Inflammatory macrophage treated with lipopolysaccharide for 4 hours (primary cell): ENCODE data around the gene TPSD1.
A peak's percentile ranks its signal among the peaks of the same experiment; 100 is the strongest.
"Not testable (repeated sequence)": the region's sequence is repeated elsewhere in the genome, so short reads cannot be mapped to it uniquely, and the experiment has no call there.

Experiments used
- DNase-seq: peaks from one replicate; pipeline ENCODE4 v3.0.0-alpha.2; 2020

Gene TPSD1

DNA sequence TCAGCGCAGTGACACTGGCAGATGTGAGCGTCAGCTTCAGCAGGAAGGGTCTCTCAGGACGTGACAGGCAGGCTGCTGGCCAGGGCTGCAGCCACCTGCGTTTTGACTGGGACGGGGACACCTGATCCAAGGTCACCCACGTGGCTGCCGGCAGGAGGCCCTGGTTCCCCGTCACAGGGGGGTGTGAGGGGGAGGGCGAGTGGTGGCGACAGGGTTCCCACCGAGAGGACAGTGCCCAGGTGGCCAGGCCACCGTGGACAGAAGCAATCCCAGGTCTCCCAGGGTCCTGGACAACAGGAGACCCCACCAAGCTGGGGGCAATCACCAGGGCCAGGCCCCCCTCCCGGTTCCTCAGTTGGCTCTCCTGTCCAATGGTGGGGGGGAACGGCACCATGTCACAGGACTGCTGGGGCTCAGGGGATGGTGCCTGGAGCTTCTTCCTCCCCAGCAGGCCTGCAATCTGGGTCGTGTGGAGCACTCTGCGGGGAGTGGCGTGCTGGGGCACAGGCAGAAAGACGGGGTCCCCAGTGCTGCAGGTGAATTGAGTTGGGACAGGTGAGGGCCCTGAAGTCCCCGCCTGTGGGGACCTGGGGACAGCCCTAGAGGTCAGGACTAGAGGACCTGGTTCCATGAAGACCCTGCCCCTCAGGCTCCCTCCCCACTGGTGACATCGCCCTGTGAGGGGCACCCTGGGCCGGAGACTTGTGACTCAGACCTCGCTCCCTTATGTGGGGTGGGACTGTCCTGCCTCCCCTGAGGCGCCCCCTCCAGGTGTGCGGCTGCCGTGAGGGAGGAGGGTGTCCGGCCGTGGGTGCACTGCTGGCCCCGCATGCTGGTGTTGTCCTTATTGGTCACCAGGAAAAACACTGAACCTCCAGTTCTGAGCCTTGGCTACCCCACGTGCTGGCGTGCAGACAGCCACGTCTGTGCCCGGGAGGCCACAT lies 11.7 kb upstream of the TPSD1 start:
- DNase-seq, result not testable (repeated sequence)

- peak; percentile 23 for DNase-seq
Measured at GRCh38 chr16:1244881-1245280, 11.0 kb upstream of the TPSD1 start.

GRCh38 chr16:1245452-1246020 lies 10.3 kb upstream of the TPSD1 start:
- no peak for DNase-seq

DNA sequence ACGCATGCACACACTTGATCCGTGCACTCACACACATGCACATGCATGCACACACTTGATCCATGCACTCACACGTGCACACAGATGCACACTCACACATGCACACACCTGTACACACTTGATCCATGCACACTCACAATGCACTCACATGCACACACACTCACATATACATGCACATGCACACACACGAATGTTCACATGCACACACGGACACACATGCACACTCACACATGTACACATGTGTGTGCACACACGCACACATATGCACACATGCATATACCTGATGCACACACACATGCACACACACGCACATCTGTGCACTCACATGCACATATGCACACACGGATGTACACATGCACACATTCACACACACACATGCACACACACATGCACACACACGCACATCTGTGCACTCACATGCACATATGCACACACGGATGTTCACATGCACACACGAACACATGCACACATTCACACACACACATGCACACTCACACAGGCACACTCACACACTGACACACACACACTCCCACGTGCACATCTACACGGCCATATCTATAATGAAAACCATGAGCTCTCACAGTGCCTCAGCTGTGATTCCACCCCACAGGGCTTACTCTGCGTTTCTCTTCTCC lies 7.8 kb upstream of the TPSD1 start:
- DNase-seq, result not testable (repeated sequence)

- DNase-seq, result not testable (repeated sequence)
Measured at GRCh38 chr16:1249031-1249755, 6.7 kb upstream of the TPSD1 start.

DNA sequence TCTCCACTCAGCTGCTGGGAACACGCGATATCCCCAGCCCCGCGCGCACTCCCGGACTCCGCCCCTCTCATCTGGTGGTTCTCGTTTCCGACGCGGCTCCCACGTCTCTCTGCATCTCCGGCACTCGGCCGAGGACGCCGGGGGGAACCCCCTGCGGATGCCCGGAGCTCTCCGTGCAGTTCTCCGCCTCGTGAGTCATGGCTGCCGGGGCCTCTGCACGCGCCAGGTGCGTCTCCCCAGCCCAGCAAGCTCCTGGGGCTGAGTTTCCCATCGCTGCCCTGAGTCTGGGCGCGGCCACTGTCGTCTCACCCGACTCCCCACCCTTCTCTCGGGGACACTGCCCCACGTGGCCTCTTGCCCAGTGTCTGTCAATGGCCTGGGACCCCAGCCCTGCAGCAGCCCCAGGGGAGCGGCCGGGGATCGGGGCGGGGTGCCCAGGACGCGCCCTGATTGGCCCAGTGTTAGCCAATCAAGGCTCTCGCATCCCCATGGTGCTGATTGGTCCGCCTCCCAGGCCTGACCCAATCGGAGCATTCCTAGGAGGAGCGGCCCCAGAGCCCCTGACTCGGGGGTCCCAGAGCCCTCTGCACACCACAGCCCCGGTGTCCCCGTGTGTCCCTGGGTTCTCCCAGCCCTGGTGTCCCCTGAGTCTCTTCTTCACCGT lies 2.0 kb upstream of the TPSD1 start:
- not testable (repeated sequence) for DNase-seq

- DNase-seq, result not testable (repeated sequence)
Measured at GRCh38 chr16:1254821-1255220, 1.0 kb upstream of the TPSD1 start.

GRCh38 chr16:1256296-1256873 lies 516 bp downstream of the TPSD1 start:
- not testable (repeated sequence) for DNase-seq

- no peak for DNase-seq
Measured at GRCh38 chr16:1256874-1257322, 1.0 kb downstream of the TPSD1 start.

- DNase-seq, result no peak
Measured at GRCh38 chr16:1257561-1258224, 1.8 kb downstream of the TPSD1 start.

DNA sequence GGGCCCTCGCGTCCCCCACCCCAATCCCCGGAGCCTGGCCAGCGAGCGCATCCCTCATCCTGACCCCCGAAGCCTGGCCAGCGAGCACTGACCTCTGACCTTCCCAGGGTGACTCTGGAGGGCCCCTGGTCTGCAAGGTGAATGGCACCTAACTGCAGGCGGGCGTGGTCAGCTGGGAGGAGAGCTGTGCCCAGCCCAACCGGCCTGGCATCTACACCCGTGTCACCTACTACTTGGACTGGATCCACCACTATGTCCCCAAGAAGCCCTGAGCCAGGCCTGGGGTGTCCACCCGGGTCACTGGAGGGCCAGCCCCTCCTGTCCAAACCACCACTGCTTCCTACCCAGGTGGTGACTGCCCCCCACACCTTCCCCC lies 2.3 kb downstream of the TPSD1 start:
- no peak for DNase-seq

- no peak for DNase-seq
Measured at GRCh38 chr16:1258906-1259759, 3.3 kb downstream of the TPSD1 start.

- no peak for DNase-seq
Measured at GRCh38 chr16:1259760-1260068, 3.8 kb downstream of the TPSD1 start.

DNA sequence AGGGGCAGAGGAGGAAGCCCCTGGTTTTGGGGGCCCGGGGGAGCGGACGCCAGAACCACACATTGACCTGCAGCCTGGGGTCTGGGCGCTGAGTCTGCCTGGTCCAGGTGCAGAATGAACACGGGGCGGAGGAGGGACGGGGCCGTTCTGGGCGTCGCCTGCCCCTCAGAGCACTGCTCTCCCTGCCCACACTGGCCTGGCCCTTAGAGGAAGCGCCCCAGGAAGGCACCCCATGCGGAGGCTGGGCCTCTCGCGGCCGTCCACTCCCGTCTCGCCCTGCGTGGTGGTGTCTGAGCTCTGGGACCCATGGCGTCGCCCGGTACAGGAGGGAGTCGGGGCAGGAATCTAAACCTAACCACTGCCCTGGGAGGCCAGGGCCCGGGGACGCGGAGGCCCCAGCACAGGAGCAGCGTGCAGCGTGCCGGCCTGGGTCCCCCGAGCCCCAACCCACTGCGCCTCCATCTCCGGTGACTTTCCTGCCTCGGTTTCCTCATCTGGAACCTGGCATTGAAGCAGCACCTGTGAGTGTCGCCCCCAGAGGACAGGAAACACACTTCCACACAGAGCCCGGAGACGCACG lies 4.3 kb downstream of the TPSD1 start:
- no peak for DNase-seq

- DNase-seq, result no peak
Measured at GRCh38 chr16:1261131-1261892, 5.4 kb downstream of the TPSD1 start.

- DNase-seq, result no peak
Measured at GRCh38 chr16:1262210-1262845, 6.5 kb downstream of the TPSD1 start.

- DNase-seq, result no peak
Measured at GRCh38 chr16:1262846-1263221, 7.0 kb downstream of the TPSD1 start.

DNA sequence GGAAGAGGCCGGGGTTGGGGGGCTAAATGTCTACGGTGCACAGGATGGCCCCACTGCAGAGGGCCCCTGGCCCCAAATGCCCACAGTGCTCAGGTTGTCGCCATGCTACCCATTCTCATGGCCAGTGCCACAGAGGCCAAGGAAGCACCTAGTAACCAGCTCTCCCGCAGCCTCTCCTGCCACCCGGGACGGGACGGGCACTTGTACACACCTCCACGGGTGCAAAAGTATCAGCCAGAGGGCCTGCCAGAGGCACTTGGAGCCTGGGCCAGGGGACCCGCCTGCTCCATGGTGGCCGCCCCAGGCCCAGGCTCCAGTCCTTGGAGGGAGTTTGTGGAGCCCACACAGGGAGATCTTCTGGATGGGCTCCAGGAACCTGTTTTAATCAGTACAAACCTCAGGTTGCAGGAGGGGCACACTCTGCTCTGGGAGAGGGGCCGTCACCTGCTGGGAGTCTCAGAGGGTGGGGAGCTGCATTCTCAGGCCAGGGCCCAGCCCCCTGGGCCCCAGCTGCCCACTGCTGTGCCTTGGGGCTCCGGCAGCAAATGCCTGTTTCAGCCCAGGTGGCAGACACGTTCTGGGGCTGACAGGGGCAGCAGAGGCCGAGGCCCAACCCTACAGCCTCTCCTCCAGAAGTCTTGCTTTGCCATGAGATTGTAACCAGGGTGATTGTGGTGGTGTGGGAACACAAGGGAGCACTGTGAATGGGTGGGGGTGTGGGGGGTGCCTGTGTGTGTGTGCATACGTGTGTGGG lies 7.9 kb downstream of the TPSD1 start:
- DNase-seq, result no peak
